Natural killer cell (primary cell): ENCODE results near the gene GOLPH3L. TPM values are rescaled to one million over a fixed set of nuclear protein-coding genes. Genes with fewer than 3 reads are reported as not detected.

Experiments used
- ATAC-seq, 3 donors: fragments of 150-1000 bp in 2 of 3; fragments of 200-7000 bp in 1 of 3; cut with Tn5 transposase; 1 replicate in 1 of 3; 2 replicates in 2 of 3; pipeline ENCODE4 v1.10.0; 2021; ENCODE audit warnings: mild to moderate bottlenecking in 2 of 3, moderate library complexity in 2 of 3
- DNase-seq, 2 donors: peaks; one replicate each; pipeline versions ENCODE4 v3.0.0 to v3.0.0-alpha.2; 2013 to 2021; ENCODE audit warnings: mixed read lengths in 1 of 2
- H3K27ac ChIP-seq: one replicate; pipeline ENCODE4 v1.5.1; 2013; ENCODE audit warnings: mild to moderate bottlenecking, low read length
- H3K27me3 ChIP-seq: one replicate; pipeline ENCODE4 v1.6.1; 2013; ENCODE audit warnings: low read length; ENCODE audit not compliant: control insufficient read depth, insufficient read depth
- H3K36me3 ChIP-seq: one replicate; pipeline ENCODE4 v1.6.1; 2013; ENCODE audit warnings: low read length; ENCODE audit not compliant: control insufficient read depth, insufficient read depth
- H3K4me1 ChIP-seq: one replicate; pipeline ENCODE4 v1.6.1; 2013; ENCODE audit warnings: low read length; ENCODE audit not compliant: control insufficient read depth, insufficient read depth
- H3K4me3 ChIP-seq: one replicate; pipeline ENCODE4 v1.5.1; 2013; ENCODE audit warnings: low read length
- H3K9me3 ChIP-seq: one replicate; pipeline ENCODE4 v1.6.1; 2013; ENCODE audit warnings: low read length; ENCODE audit not compliant: control insufficient read depth, insufficient read depth
- H3K27ac Mint-ChIP-seq, 2 donors: one replicate each; pipeline ENCODE4 v1.8.0; 2022; ENCODE audit warnings: mild to moderate bottlenecking in 2 of 2, mixed read lengths in 2 of 2, moderate library complexity in 1 of 2
- H3K27me3 Mint-ChIP-seq, 2 donors: one replicate each; pipeline ENCODE4 v1.8.0; 2022; ENCODE audit warnings: low read depth in 2 of 2, mixed read lengths in 2 of 2
- H3K36me3 Mint-ChIP-seq: one replicate; pipeline ENCODE4 v1.8.0; 2022; ENCODE audit warnings: mixed read lengths
- H3K4me1 Mint-ChIP-seq, 2 donors: one replicate each; pipeline ENCODE4 v1.8.0; 2022; ENCODE audit warnings: mixed read lengths in 2 of 2
- H3K4me3 Mint-ChIP-seq: one replicate; pipeline ENCODE4 v1.8.0; 2022; ENCODE audit warnings: mild to moderate bottlenecking, moderate library complexity, mixed read lengths
- H3K9me3 Mint-ChIP-seq, 2 donors: one replicate each; pipeline ENCODE4 v1.8.0; 2022; ENCODE audit warnings: mixed read lengths in 2 of 2
- WGBS: methylation state at CpG from one replicate; pipeline ENCODE4 v1.1.7; 2013; ENCODE audit warnings: missing lambda C conversion rate; ENCODE audit not compliant: insufficient coverage; 5-methylcytosine and 5-hydroxymethylcytosine counted together
- intact Hi-C: fragments of 100-400 bp; cut with micrococcal nuclease; formaldehyde crosslinking; loops from one replicate; pipeline ENCODE4 v1.14.2; 2022
- total RNA-seq, 4 donors: library from RNA; stranded (reverse); fragments of 120-200 nt in 1 of 4; gene quantifications; one replicate each; pipeline versions ENCODE4 v1.2.3 to v1.2.4, GENCODE V29; 2013 to 2022
- TF ChIP-seq, protein P1 (sequence below): fragments of 200-600 bp; IDR thresholded peaks from one replicate; pipeline ENCODE4 v1.8.0; 2022; ENCODE audit warnings: antibody characterized with exemption

Gene GOLPH3L
- total RNA-seq, 3 donors from 2014 or later (not counting 1 experiment from before 2014, with no cell fraction given) = 6.2 to 13.6 (median 10.3) TPM

DNA sequence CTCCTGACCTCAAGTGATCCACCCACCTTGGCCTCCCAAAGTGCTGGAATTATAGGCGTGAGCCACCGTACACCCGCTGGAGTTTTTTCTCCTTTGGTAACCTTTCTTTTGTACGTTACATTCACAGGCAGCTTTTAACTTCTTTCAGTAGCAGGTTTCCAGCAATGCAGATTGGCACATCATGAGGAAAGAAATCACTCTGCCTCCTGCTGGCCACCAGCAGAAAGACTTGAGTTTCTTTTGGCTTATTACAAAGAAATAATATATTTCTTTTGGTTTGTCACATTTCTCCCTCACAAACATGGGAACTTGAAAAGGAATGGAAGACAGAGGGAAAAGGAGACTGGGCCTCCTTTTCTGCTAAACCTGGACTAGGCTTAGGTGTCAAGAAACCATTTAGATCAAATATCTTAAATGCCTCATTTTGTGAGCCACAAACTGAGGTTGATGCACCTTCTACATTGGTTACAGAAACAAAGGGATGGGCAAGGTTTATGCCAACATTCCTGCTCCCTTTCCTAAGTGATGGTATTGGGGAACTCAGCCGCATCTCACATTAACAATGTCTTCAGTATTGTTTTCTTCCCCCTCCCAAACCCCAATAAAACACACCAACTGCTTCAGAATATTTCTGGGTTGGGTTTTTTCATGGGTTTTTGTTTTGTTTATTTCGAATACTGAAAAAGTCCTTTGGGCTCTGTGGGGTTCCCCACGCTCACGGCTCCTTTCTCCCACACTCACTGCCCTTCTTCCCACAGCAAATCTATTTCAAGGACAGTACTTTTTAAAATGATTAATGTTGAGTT, 75.3 kb downstream of the GOLPH3L start:
- no peak overlapping the region for H3K4me3 Mint-ChIP-seq

DNA sequence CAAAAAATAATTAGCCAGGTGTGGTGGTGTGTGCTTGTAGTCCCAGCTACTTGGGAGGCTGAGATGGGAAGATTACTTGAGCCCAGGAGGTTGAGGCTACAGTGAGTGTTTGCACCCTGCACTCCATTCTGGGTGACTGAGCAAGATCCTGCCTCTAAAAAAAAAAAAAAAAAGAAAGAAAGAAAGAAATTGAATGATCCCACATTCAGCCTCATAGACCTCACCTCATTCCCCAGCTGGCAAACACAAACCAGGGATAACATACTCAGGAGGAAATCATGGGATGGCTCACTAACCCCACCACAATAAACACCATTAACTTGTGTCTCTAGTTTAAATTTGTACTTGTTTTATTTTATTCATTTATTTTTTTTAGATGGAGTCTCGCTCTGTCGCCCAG, 76.0 kb downstream of the GOLPH3L start:
- no peaks in the 10 kb centered on the region for H3K27me3 ChIP-seq
- peaks cover 36% of the 10 kb centered on the region for H3K36me3 Mint-ChIP-seq
- TF ChIP-seq, protein P1, sequence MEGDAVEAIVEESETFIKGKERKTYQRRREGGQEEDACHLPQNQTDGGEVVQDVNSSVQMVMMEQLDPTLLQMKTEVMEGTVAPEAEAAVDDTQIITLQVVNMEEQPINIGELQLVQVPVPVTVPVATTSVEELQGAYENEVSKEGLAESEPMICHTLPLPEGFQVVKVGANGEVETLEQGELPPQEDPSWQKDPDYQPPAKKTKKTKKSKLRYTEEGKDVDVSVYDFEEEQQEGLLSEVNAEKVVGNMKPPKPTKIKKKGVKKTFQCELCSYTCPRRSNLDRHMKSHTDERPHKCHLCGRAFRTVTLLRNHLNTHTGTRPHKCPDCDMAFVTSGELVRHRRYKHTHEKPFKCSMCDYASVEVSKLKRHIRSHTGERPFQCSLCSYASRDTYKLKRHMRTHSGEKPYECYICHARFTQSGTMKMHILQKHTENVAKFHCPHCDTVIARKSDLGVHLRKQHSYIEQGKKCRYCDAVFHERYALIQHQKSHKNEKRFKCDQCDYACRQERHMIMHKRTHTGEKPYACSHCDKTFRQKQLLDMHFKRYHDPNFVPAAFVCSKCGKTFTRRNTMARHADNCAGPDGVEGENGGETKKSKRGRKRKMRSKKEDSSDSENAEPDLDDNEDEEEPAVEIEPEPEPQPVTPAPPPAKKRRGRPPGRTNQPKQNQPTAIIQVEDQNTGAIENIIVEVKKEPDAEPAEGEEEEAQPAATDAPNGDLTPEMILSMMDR = no peak
- H3K36me3 ChIP-seq = peaks cover 57% of the 10 kb centered on the region
- no peak for ATAC-seq
- H3K27ac ChIP-seq = no peak overlapping the region
- 93% methylated on average over 2 of the region's 2 CpGs for WGBS
- peaks cover 18 to 29% of the 10 kb centered on the region in 2 donors for H3K4me1 Mint-ChIP-seq
- no peak overlapping the region for H3K4me3 Mint-ChIP-seq
- no peaks in the 10 kb centered on the region for H3K9me3 Mint-ChIP-seq
- peaks cover 4% of the 10 kb centered on the region for H3K4me1 ChIP-seq
- no peak for DNase-seq
- no peaks in the 10 kb centered on the region for H3K27me3 Mint-ChIP-seq
- H3K27ac Mint-ChIP-seq = peak overlapping the region; percentile 86 to 89
- H3K9me3 ChIP-seq = no peaks in the 10 kb centered on the region
- intact Hi-C loops = loop anchor here (1.0 to 10.0 kb wide), 4 partner anchors 8 to 366 kb away; partner anchors contain the start of gene CA14
- no peak overlapping the region for H3K4me3 ChIP-seq

More for the DNA sequence above, 75.3 kb downstream of the GOLPH3L start:
- H3K27me3 Mint-ChIP-seq = no peaks in the 10 kb centered on the region
- H3K27ac Mint-ChIP-seq = peak overlapping the region; percentile 86 to 89
- Histone ChIP-seq H3K9me3 (no peaks in the 10 kb centered on the region), H3K36me3 (peaks cover 64% of the 10 kb centered on the region), H3K27me3 (no peaks in the 10 kb centered on the region), H3K4me3 (no peak overlapping the region), H3K4me1 (peaks cover 4% of the 10 kb centered on the region), H3K27ac (peak overlapping the region; percentile 61)
- DNase-seq = peak; percentile 39 to 85
- WGBS = 37% methylated on average over 4 of the region's 8 CpGs
- intact Hi-C loops = loop anchor here (1.0 to 10.0 kb wide), 4 partner anchors 8 to 367 kb away; partner anchors contain the start of gene CA14
- peaks cover 39% of the 10 kb centered on the region for H3K36me3 Mint-ChIP-seq
- peak; percentile 62 to 87 (median 78) for ATAC-seq
- H3K9me3 Mint-ChIP-seq = no peaks in the 10 kb centered on the region
- TF ChIP-seq, protein P1 = peak; percentile 71
- H3K4me1 Mint-ChIP-seq = peaks cover 15 to 26% of the 10 kb centered on the region in 2 donors

DNA sequence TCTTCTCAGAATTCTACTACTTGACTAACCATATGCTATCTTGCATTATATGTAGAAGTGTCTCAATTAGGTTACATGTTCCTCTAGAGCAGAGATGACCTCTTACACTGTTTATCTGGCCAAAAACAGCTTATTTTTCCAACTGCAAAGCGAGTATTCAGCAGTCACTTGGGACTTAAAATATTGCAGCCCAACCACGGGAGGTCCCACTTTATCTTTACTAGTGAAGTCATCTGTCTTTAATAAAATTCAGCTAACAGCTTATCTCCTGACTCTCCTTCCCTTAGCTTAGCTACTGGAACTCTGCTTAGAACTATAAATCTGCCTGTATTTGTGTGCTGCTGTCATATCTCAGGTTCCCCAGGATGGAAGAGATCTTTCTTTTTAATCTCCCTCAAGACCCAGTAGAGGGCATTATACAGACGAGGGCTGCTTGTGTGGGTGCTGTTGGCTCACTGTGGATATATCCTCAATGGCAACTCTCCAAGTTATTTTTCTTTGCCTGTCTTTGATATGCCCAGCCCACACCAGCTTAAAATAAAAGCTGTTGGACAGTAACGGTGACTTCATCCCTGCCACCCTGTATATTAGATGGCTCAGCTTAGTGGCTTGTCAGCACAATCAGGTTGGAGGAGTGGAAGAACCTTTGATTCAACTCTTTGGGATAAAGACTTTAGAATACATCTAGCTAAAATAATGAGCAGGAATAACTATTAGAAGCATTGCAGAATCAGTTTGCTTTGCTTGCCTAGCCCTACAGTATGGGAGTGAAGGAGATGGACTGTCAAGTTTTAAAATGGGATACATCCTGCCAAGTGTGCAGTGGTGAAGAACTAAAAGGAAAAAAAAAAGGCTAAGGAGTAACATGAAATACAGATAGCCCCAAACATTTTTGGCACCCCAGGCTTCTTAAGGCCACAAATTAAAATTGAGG, 77.1 kb downstream of the GOLPH3L start:
- WGBS = 78% methylated on average over 3 of the region's 4 CpGs
- H3K36me3 ChIP-seq = peaks cover 47% of the 10 kb centered on the region
- Mint-ChIP-seq H3K27me3 (no peaks in the 10 kb centered on the region), H3K36me3 (peaks cover 26% of the 10 kb centered on the region), H3K9me3 (no peaks in the 10 kb centered on the region), H3K4me1 (peaks cover 26 to 38% of the 10 kb centered on the region in 2 donors), H3K4me3 (no peak overlapping the region), H3K27ac (peak overlapping the region; percentile 65 to 89)
- no peaks in the 10 kb centered on the region for H3K27me3 ChIP-seq
- H3K27ac ChIP-seq = no peak overlapping the region
- H3K4me3 ChIP-seq = no peak overlapping the region
- ATAC-seq = no peak
- peak in 1 of 2 donors; percentile 52 for DNase-seq
- peaks cover 4% of the 10 kb centered on the region for H3K4me1 ChIP-seq
- intact Hi-C loops = loop anchor here (2.0 to 10.0 kb wide), 2 partner anchors 43 to 365 kb away; partner anchors contain the start of gene CA14
- TF ChIP-seq, protein P1 = no peak
- no peaks in the 10 kb centered on the region for H3K9me3 ChIP-seq
